Ammon's horn (tissue), 1 donor: ENCODE measurements around the gene ABL1.
"Not testable (repeated sequence)": the region's sequence is repeated elsewhere in the genome, so short reads cannot be mapped to it uniquely, and the experiment has no call there.

ENCODE experiments used
- DNase-seq: peaks from one replicate; pipeline ENCODE4 v3.0.0-alpha.2; 2016; ENCODE audit warnings: low spot score

The ABL1 gene

DNA sequence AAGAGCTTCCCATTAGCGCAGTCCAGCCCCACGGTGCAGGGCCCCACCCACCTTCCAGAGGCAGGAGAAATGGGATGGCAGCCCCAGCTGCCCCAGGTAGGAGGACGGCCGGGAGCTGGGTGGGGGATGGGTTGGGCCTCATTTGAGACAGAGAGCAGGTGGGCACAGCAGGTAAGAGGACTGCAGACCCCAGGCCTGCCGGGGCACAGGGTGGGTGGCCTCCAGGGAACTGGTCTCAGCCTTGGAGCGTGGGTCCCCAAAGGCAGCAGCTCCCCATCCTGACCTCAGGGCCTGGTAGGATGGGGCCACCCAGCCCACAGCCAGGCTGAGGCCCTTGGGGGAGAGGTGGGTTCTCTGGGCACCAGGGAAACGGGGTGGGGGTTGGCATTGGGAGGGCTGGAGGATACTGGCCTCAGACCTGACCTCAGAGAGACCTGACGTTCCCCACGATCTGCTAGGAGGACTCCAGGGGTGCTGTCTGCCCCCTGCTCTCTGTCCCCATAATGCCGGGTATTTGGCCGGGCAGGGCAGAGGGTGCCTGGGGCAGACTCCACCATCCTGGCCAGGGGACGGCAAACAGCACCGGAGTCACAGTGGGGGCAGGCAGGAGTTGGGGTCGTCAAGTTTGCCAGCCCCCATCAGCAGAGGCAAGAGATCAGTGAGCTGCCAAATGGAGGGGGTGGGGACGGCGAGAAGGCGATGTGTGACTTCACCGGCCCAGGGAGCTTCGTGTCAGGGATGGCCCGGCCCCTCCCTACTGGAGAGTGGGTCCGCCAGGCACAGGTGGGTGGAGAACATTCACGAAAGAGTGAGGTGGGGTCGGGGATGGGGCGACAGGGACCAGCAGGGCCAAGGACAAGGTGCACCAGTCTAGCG, 68.4 kb downstream of the ABL1 start:
- no peak for DNase-seq

DNA sequence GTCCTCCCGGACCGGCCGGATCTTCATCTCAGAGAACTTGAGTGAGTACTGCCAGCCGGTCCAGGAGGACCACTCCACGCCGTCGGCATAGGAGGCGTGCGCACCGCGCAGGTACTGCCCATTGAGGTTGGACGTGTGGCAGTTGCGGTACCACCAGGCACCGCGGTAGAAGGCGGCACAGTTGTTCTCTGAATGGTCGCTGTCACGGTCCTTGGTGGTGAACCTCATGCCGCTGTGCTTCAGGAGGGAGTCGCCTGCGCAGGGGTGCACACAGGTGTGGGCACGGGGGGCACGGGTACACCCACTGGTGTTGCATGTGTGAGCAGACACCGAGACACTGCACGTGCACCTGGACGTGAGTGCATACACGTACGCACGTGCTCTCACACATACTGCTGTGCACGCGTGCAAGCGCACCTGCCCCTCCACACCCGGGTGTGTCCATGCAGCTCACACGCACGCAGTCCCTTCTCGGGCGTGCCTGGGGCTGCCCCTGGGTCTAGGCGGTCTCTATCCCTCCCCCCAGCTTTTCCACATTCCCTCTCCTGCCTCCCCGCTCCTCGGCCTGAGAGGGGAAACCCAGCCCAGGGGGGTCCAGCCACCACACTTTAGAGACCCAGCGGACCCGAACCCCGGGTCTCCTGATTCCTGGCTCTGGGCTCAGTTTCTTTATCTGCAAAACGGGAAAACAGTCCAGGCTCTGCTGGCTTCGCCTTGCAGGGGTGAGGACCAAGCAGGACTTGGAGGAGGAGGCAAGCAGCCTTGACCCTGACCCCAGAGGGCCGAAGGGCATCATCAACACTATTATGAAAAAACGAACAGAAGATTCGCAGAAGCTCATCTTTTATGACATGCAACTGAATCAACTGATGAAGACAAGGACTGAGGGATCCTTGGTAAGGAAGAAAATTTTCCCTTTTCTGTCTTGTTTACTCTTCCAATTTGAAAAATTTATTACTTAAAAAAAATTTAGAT, 69.3 kb downstream of the ABL1 start:
- no peak for DNase-seq

DNA sequence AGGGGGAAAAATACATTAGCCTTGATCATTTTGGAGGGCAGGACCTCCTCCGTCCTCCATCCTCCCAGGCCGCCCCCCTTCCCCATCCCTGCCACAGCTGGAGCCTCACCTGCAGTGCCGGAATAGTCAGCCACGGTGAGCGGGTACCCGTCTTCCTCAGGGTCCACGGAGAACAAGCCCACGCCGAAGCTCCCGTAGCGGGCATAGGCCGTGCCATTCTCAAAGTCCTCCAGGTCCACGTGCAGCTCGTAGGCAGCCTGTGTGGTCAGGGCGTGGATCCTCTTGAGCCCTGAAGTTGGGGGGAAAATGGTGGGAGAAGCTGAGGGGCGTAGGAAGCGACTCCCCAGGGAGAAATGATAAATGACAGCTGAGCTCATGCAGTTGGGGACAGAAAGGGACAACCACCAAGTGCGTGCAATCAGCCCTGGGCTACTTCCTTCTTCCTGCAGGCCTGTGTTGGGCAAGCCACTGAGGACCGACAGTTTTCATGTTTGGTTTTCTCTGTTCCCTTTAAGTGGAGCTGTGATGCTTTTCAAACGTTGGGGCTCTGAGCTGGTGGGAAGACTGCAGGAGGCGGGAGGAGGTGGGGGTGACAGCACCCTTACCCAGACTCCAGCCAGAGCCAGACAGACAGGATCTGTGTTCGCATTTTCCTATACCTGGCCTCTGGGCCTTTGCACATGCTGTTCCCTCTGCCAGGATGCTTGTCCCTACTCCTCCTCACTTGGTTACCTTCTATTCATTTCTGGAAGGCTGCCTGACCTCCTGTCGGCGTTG, 70.3 kb downstream of the ABL1 start:
- no peak for DNase-seq

DNA sequence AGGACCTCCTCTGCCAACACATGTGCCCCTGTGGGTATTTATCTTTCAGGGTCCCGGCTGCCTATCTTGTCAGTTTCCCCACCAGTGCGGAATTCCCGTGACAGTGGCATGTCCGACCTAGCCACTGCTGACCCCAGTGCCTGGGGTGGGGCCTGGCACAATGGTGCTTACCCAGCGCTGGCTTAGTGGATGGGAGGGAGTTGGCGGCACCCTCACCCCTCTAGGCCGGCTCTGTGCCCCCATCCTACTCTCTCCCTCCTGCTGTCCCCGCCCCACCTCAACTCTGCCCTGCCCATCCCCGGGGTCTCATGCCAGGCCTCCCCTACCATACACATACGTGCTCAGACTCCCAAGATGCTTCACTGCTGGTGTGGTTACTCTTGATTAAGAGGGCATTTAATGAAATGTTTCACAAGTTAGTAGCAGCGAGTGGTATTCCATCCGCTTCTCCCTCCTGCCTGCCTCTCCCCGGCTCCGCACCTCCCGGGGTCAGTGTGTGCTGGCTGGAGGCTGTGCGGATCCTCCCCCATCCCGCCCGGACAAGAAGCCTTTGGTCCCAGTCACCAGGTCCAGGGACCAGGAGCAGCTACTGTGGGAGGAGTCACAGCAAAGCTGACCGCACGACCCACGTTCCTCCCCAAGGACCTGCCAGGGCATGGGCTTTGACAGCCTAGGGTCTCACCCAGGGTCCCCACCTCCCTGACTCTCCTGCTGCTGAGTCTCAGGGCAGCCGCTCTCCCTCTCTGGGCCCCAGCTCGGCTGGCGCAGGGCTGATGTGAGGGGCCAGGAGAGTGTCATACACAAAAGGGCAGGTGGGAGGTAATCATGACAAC, 71.1 kb downstream of the ABL1 start:
- no peak for DNase-seq

DNA sequence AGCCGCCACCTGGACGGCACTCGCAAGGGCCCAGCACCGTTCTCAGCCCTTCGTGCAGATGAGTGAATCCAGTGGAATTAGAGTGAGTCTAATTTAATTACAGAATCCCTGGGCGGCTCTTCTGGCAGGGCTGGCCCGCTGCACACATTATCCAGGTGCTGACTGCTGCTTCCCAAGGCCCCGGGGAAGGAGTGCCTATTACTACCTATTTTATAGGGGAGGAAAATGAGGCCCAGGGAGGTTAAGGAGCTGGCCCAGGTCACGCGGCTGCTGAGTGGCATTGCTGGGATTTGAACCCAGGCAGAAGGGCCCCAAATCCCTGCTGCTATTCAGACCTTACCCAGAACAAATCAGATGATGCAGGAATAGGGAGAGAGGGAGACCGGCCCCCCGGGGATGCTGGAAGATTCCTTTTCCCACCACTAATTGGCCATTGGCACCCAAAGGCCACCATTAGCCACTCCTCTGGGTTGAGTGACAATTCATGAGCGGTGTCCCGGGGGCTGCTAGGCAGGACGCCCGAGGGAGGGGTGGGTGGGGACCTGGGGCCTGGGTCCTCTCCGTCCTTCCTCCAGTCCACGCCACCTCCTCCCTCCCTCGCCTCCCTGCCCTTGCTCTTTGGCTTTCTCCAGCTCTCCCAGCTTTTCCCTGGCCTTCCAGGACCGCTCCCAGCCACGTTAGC, 71.8 kb downstream of the ABL1 start:
- DNase-seq, result no peak

DNA sequence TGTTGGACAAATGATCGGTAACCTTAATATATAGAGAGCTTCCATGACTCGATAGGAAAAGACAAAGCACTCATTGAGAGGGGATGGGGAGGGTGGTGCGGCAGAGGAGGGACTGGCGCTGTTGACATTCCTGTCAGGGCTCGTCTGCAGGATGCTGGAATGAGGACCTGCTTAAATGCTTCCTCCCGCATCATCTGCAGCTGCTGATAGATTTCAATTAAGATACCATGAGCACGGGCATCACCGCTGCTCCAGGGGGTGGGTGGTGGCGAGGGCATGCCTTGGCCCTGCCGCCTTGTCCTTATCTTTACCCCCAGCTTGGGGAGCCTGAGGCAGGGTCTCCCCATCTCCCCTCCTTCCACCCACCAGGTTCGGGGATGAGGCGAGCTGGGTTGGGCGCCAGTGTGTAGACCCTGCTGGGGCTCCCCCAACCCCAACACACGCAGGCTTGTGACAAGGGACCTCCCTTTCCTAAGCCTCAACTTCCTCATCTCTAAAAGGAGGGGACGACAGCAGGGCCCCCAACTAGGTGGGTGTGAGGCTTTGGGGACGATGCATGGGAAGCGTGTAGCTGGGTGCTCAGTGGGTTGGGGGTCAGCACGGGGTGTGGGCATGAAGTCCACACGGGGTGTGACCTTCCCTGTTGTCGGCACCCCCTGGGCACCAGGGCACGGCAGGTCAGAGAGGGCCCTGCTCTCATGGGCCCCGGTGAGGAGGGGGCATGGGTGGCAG, 73.3 kb downstream of the ABL1 start:
- DNase-seq, result no peak

DNA sequence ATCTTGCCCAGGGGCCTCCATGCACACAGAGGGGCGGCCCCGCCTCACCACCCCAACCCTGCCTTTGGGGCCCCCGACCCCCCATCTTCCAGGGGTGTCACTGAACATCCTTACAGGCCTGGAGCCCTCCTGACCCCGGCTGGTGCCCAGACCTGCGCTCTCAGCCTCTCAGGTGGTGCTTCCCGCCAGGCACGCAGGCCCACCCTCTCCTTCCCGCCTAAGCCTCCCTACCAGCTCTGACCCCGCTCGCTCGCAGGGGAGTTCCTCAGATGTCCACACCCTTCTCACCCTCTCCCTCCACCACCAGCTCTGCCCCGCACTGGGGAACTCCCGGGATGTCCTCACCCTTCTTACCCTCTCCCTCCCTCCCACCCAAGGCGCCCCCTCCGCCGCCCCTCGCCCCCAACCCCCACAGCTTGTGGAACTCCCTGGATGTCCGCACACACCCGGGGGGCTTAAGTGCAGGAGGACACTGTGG, 73.9 kb downstream of the ABL1 start:
- no peak for DNase-seq

DNA sequence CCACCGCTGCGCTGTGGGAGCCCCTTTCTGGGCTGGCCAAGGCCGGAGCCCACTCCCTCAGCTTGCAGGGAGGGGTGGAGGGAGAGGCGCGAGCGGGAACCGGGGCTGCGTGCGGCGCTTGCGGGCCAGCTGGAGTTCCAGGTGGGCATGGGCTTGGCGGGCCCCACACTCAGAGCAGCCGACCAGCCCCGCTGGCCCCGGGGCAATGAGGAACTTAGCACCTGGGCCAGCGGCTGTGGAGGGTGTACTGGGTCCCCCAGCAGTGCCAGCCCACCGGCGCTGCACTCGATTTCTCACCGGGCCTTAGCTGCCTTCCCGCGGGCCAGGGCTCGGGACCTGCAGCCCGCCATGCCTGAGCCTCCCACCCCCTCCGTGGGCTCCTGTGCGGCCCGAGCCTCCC, 75.0 kb downstream of the ABL1 start:
- DNase-seq, result not testable (repeated sequence)

DNA sequence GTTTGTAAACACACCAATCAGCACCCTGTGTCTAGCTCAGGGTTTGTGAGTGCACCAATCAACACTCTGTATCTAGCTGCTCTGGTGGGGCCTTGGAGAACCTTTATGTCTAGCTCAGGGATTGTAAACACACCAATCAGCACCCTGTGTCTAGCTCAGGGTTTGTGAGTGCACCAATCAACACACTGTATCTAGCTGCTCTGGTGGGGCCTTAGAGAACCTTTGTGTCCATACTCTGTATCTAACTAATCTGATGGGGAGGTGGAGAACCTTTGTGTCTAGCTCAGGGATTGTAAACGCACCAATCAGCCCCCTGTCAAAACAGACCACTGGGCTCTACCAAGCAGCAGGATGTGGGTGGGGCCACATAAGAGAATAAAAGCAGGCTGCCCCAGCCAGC, 75.6 kb downstream of the ABL1 start:
- DNase-seq, result not testable (repeated sequence)

DNA sequence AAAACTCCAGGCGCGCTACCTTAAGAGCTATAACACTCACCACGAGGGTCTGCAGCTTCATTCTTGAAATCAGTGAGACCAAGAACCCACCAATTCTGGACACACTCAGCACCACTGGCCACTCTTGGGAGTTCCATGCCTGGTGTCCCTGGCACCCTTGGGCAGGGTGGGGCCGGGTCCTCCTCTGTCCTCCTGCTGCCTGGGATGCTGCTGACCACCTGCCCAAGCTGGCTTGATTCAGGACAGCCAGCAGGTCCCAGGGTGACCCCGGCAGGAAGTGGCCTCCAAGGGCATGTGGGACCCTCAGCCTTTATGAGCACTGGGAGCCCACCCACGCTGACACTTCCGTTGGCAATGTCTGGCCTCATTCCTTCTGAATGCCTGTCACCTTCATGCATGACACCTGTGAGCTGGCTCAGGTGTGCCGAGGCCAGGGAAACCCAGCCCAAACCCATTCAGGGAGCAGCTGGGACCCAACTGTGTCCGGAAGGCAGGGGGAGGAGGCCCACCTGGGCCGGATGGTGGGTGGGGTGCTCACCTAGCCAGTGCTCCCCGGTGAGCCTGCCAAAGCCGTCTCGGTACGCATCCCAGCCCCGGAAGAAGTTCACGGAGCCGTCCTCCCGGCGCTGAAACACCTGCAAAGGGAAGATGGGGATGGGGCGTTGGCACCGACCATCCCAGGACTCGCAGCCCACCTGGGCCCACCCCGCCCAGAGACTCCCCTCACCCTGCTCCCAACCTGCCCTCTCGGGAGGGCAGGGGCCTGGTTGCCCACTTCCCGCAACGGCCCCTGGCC, 76.4 kb downstream of the ABL1 start:
- DNase-seq, result no peak

DNA sequence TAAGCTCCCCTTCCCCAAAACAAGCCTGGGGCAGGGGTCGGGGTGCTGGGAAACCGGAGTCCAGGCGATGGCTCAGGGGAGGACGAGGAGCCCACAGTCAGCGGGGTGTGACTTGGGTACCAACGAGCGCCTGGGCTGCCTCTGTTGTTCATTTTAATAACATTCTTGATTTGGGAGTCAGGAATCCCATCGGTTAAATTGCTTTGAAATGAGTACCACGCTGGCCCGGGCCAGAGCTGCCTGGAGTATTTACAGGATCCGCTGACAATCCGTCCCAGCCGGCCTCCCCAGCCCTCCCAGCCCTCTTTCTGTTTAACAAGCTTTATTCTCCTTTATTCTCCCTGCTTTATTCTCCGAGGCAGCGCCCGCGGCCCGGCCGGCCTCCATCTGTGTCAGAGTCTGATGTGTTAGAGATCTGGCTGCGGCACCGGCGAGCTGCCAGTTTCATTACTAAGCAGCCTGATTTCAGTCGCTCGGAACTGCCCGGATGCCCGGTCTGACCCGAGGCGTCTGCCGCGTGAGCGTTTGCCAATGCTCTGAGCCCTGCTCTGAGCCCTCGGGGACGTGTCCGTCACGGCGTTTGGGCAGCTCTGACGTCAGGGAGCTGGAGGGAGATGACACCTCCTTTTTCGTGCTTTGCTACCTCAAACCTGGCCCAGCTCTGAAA, 78.0 kb downstream of the ABL1 start:
- DNase-seq, result peak; percentile 59

DNA sequence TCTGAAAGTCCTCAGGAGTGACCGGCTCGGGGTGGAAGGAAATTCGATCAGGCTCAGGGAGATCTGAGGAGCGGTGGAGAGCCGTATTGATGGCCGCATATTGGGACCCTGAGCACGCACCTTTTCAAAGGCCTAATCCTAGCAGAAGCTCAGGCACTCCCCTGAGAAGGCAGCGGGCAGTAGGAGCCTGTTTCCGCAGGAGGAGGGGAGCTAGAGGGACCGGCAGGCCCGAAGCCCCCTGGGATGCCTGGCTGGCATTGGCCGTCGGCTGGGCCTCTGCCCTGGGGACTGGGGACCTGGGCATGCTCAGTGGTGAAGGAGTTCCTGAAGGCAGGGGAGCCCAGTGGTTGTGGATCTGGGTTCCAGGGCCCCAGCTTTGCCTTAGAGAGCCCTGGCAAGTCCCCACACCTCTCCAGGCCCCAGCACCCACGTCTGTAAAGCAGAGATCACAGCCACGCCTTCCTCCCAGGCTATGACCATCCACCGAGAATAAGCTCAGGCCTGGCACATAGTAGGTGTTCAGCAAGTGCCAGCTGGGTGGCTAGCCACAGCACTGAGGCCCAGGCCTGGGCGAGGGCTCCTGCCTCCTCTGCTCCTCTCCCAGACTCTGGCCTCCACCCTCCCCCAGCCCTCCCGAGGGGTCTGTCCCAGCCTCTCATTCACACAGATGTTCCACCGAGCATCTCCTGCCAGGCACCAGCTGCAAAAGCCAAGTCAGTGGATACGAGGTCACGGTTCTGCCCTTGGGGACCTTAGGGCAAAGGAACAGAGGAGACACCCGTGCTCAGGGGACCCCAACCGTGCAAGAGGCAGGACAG, 78.8 kb downstream of the ABL1 start:
- no peak for DNase-seq

DNA sequence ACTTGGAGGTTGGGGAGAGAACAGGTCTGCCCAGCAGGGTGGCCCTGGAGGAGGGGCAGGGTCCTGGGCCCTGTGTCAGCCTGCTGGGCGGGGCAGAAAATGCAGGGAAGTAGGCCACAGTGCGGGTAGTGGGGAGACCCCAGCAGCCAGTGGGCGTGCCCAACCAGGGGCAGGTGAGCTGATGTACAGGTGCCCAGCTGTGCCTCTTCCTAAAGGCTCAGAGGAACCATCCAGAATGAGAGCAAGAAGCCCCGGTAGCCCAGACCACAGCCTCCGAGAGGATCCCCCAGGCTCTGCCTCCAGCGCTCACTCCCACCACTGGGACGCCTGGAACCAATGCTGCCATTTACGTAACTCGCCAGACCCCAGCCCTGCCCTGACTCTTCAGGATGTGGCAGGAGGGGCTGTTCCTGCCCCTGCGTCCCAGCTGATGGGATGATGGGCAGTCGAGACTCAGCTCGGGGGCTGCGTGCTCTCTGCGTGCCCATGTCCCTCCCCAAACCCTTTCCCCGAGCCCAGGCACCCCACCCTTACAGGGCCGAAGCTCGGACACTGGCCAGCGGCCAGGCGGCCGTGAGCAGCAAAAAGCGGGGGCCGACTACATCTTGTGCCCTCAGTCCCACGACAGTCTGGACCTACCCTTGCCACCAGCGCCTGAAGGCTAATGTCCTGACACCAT, 79.5 kb downstream of the ABL1 start:
- DNase-seq, result no peak

DNA sequence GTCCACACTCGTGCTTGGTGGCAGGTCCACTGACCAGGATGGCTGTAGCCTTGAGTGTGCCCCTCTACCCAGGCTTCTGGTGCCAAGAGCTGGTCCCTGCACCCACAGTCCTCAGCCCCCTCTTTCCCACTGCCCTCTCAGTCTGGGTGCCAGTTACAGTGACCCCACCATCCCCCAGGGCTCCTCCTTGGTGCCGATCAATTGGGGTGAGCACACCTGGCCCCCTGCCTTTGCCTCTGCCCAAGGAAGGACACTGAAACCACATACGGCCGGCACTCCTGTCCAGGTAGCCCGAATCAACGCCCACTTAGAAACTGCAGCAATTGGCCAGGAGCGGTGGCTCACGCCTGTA, 80.0 kb downstream of the ABL1 start:
- DNase-seq, result no peak

DNA sequence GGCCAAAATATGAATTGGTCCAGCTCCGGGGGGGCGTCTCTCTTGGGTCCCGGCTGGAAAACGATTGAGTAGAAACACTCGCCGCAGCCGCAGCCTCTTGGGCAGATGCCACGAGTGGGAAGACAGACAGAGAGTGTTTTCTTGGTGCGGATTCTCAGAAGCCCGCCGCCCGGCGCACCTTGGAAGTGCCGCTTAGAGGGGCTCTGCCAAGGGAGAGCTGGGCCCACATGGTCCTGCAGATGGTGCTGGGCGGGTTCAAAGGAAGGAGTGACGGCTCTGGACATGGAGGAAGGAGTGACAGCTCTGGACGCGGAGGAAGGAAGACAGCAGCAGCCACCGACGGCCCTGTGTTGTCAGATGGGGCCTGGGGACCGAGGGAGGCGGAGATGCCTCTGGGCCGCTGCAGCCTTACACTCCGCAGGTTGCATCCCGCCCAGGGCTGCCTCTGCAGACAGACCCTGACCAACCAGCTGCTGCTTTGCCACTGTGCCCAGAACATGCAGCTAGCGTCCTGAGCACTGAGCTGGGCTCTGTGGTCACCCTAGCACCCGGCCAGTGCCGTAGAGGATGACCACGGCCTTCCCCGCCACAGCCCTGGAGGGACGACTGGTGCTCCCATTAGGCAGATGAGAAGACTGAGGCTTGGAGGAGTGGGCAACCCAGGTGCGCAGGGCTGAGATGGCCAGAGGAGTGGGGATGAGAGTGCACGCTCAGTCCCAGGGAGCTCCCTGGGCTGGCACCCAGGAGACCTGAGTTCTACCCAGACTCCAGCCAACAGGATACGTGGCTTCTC, 82.3 kb downstream of the ABL1 start:
- no peak for DNase-seq
